ENCODE measurements around the gene DPPA2.

The DPPA2 gene

DNA sequence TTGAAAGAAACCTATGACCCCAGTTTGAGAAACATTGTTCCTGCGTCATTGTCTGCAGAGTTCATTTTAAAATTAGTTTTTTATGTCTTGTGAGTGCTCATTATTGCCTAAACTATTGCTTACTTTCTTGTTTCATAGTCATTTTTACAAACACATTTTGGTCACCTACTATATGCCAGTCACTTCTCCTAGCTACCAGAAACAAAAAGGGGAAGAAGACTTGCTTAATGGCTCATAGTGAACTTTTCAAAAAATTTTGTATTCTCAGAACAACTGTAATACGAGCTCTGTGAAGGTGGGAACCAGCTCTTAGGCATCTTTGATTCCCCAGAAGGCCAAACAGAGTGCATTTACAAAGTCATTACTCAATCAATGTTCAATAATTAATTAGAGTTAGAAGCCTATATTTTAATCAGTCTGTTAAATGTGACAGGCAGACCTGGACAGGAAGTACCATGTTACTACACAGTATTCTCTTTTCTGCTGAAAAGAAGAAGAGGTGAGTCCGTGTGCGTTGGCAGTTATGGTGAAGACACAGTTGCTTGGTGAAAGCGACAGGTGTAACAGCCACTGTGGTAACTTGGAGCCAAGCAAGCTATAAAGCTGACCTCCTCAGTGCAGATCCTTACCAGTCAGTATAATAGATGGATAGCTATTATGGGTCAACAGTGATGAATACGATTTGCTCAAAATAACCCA, 46.6 kb downstream of the DPPA2 start:
- H3K27ac ChIP-seq: no peak overlapping the region
- TF ChIP-seq CTCF (IDR thresholded peaks at IDR 0.05) (no peak), ZFX (IDR thresholded peaks at IDR 0.05; ENCODE audit: borderline replicate concordance) (no peak)

GRCh38 chr3:109268181-109268580, 48.1 kb downstream of the DPPA2 start:
- H3K27ac ChIP-seq: no peak overlapping the region
- TF ChIP-seq CTCF (IDR thresholded peaks at IDR 0.05): no peak
- no peak for TF ChIP-seq ZFX (IDR thresholded peaks at IDR 0.05; ENCODE audit: borderline replicate concordance)

DNA sequence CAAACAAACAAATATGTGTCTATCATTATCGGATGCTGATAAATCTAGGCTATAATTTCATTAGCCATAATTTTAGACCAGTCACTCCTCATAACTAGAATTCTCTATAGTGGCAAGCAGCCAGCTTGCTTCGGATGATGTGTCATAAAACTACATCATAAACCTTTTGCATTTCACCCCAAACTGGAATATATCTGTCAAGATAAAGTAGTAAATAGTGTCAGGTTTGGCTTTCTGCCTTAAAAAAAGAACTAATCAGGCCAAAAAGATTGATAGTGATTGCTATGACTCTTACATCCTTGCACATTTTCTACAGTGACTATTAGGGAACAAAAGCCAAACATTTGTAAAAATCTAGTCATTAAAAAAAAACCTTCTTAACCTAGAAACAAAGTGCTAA, 51.0 kb downstream of the DPPA2 start:
- no peak overlapping the region for H3K27ac ChIP-seq
- no peak for TF ChIP-seq ZFX (IDR thresholded peaks at IDR 0.05; ENCODE audit: borderline replicate concordance)
- no peak for TF ChIP-seq CTCF (IDR thresholded peaks at IDR 0.05)

- H3K27ac ChIP-seq: no peak overlapping the region
- no peak for TF ChIP-seq ZFX (IDR thresholded peaks at IDR 0.05; ENCODE audit: borderline replicate concordance)
- TF ChIP-seq CTCF (IDR thresholded peaks at IDR 0.05): no peak
These were observed 59.0 kb downstream of the DPPA2 start for GRCh38 chr3:109257269-109257668.

DNA sequence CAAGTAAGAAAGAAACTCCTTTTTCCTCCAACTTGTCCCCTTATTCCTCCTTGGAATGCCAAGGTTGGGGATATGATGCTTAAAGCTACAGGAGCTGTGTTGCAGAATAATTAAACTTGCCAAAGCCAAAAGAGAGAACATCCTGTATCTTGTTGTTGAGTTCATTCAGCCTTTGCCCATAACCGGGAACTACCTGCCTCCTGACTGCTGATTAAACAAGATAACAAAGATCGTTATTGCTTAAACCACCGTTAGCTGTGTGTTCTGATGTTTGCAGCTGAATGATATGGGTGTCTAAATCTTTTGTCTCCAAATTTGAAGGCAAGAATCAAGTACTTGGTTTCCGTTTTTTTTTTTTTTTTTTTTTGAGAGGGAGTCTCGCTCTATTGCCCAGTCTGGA, 61.5 kb downstream of the DPPA2 start:
- no peak for TF ChIP-seq ZFX (IDR thresholded peaks at IDR 0.05; ENCODE audit: borderline replicate concordance)
- TF ChIP-seq CTCF (IDR thresholded peaks at IDR 0.05): no peak

DNA sequence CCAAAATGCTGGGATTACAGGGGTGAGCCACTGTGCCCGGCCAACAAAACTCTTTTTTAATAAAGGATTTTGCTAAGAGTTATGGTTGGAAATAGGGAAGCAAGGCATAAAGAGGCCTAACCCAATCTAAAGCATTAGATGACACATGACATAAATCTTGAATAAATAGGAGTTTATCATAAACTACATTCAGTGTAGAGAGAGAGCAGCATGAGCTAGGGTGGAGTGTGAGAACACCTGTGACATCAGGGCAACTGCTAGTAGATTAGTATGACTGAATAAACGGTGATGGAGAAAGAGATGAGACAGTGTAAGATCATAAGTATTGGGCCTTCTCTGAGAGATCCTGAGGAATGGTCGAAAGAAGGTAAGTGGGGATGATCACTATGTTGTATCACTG, 63.7 kb downstream of the DPPA2 start:
- TF ChIP-seq CTCF (IDR thresholded peaks at IDR 0.05): no peak
- no peak for TF ChIP-seq ZFX (IDR thresholded peaks at IDR 0.05; ENCODE audit: borderline replicate concordance)

More for the DNA sequence above, 61.5 kb downstream of the DPPA2 start:
- no peak overlapping the region for H3K27ac ChIP-seq

More for the DNA sequence above, 63.7 kb downstream of the DPPA2 start:
- H3K27ac ChIP-seq: no peak overlapping the region

All from 22Rv1 (cell line).